ENCODE data around the gene NQO2.

GRCh38 chr6:2973676-2974075 lies 26.0 kb upstream of the NQO2 start:
- TF ChIP-seq CTCF (IDR thresholded peaks at IDR 0.05) (no peak), POLR2A (IDR thresholded peaks at IDR 0.05) (no peak)
